GM12865 (cell line): ENCODE results near the gene DPH6.
A peak's percentile ranks its signal among the peaks of the same experiment; 100 is the strongest.

Source experiments
- DNase-seq: peaks from one replicate; pipeline ENCODE4 v3.0.0; 2010; ENCODE audit warnings: low read depth
- H3K4me3 ChIP-seq: 2 replicates; pipeline ENCODE4 v1.5.1; 2011; ENCODE audit warnings: mild to moderate bottlenecking, low read depth, low read length, control low read depth
- CTCF ChIP-seq: IDR thresholded peaks from 2 replicates; pipeline ENCODE4 v1.5.1; 2011; ENCODE audit warnings: low read length, control low read depth, low read depth, inconsistent platforms; ENCODE audit not compliant: insufficient read depth; ENCODE audit errors: missing control alignments

The DPH6 gene

GRCh38 chr15:35557012-35557411, 11.0 kb upstream of the DPH6 start:
- no peak overlapping the region for H3K4me3 ChIP-seq
- DNase-seq: no peak
- TF ChIP-seq CTCF: no peak

GRCh38 chr15:35555244-35555643, 9.3 kb upstream of the DPH6 start:
- TF ChIP-seq CTCF: no peak
- no peak for DNase-seq
- H3K4me3 ChIP-seq: no peak overlapping the region

- H3K4me3 ChIP-seq: no peak overlapping the region
- TF ChIP-seq CTCF: no peak
- DNase-seq: no peak
Measured at GRCh38 chr15:35550957-35551356, 5.0 kb upstream of the DPH6 start.

- no peak for TF ChIP-seq CTCF
- no peak for DNase-seq
- H3K4me3 ChIP-seq: no peak overlapping the region
Measured at GRCh38 chr15:35549567-35549966, 3.6 kb upstream of the DPH6 start.

- no peak for DNase-seq
- TF ChIP-seq CTCF: no peak
- no peak overlapping the region for H3K4me3 ChIP-seq
Measured at GRCh38 chr15:35548435-35548834, 2.5 kb upstream of the DPH6 start.

- no peak overlapping the region for H3K4me3 ChIP-seq
- no peak for TF ChIP-seq CTCF
- DNase-seq: peak; percentile 2
Measured at GRCh38 chr15:35547775-35548364, 1.9 kb upstream of the DPH6 start.
